Heart left ventricle (tissue), 16 donors: Measurements from ENCODE around the gene GOLGB1. TPM values are rescaled to one million over a fixed set of nuclear protein-coding genes. Genes with fewer than 3 reads are reported as not detected.

Experiments
- ATAC-seq, 4 donors: fragments of 200-7000 bp; cut with Tn5 transposase; one replicate each; pipeline ENCODE4 v1.9.1; 2020 to 2022; ENCODE audit warnings: moderate library complexity in 4 of 4, mild to moderate bottlenecking in 3 of 4, moderate number of reproducible peaks in 1 of 4
- DNase-seq, 5 donors: peaks; one replicate each; pipeline ENCODE4 v3.0.0-alpha.2; 2020
- H3K27ac ChIP-seq, 12 donors: fragments of 200-600 bp; sonication (generic) in 4 of 12; one replicate each; pipeline versions ENCODE4 v1.5.0 to v1.8.0; 2016 to 2022; ENCODE audit warnings: mild to moderate bottlenecking in 2 of 12
- H3K27me3 ChIP-seq, 9 donors: fragments of 200-600 bp; sonication (generic) in 2 of 9; one replicate each; pipeline versions ENCODE4 v1.5.1 to v1.8.0; 2016 to 2022; ENCODE audit warnings: mild to moderate bottlenecking in 3 of 9
- H3K36me3 ChIP-seq, 9 donors: fragments of 200-600 bp; sonication (generic) in 2 of 9; one replicate each; pipeline versions ENCODE4 v1.5.0 to v1.8.0; 2018 to 2022; ENCODE audit warnings: mild to moderate bottlenecking in 2 of 9
- H3K4me1 ChIP-seq, 12 donors: fragments of 200-600 bp; sonication (generic) in 4 of 12; one replicate each; pipeline versions ENCODE4 v1.5.0 to v1.8.0; 2016 to 2022; ENCODE audit warnings: mild to moderate bottlenecking in 3 of 12
- H3K4me3 ChIP-seq, 12 donors: fragments of 200-600 bp; sonication (generic) in 4 of 12; one replicate each; pipeline versions ENCODE4 v1.5.0 to v1.8.0; 2017 to 2022; ENCODE audit warnings: mild to moderate bottlenecking in 9 of 12, moderate library complexity in 4 of 12
- H3K9me3 ChIP-seq, 12 donors: fragments of 200-600 bp; sonication (generic) in 4 of 12; one replicate each; pipeline versions ENCODE4 v1.5.0 to v1.8.0; 2016 to 2022; ENCODE audit warnings: mild to moderate bottlenecking in 1 of 12
- POLR2A ChIP-seq, 2 donors: fragments of 450-650 bp; IDR thresholded peaks; one replicate each; pipeline ENCODE4 v1.6.1; 2017; ENCODE audit warnings: antibody characterized with exemption in 2 of 2, mild to moderate bottlenecking in 2 of 2, moderate library complexity in 2 of 2
- WGBS, 4 donors: extraction: QIAGEN DNeasy Blood & Tissue Kit in 2 of 4; methylation state at CpG; one replicate each; pipeline versions ENCODE4 v1.1.5 to v1.1.7; 2013 to 2018; 5-methylcytosine and 5-hydroxymethylcytosine counted together
- intact Hi-C, 10 donors: fragments of 100-400 bp; cut with DNase I; formaldehyde crosslinking; loops; one replicate each; pipeline versions ENCODE4 v1.11.1 to v1.14.2; 2022
- polyA plus RNA-seq, 2 donors: library from polyadenylated mRNA; stranded (reverse); fragments of 200-250 nt; gene quantifications; one replicate each; pipeline ENCODE4 v1.2.3, GENCODE V29; 2013
- total RNA-seq, 9 donors: library from RNA; depleted of rRNA in 2 of 9; stranded (reverse); fragments of >200 nt in 2 of 9; fragmentation: NEBNext Ultra II Directional in 3 of 9; extraction: Animal tissue kit (Norgen Biotek cat#: 25700) in 3 of 9; gene quantifications; one replicate each; pipeline versions ENCODE4 v1.1.0 to v1.2.4, GENCODE V29; 2016 to 2023
- TF ChIP-seq, protein P1 (sequence below), 12 donors: fragments of 200-600 bp; sonication (generic) in 4 of 12; IDR thresholded peaks; one replicate each; pipeline versions ENCODE4 v1.5.0 to v1.8.0; 2018 to 2022; ENCODE audit warnings: antibody characterized with exemption in 12 of 12, mild to moderate bottlenecking in 5 of 12
- donor health status: ischemic (EF 13 %, LVEDD 7.1; RV severe dilation, severe dysfunction).
- donor health status: healthy with polysubstance abuse.
- donor health status: DM: no; HTN: yes; CAD: no.
- donor health status: DM: no; HTN: no; CAD: no.
- donor health status: ischemic (EF 25% LVEDD 6.9; RV normal size, moderate dysfunction).
- donor health status: ischemic (EF 25% LVEDD 5.7; RV mildly dilated, moderate dysfunction).
- donor health status: healthy.
- donor health status: DM: yes; HTN: yes; CAD: no.
- donor health status: ischemic (EF 35%, LVEDD 5.7; RV mildly dilated, moderate dysfunction).
- donor health status: nonischemic (EF 11% LVEDD 7.7; RV severe dilation, severe dysfunction).
- donor health status: DM: yes; HTN: yes; CAD: no.
- donor health status: PGD.
- donor health status: ischemic (EF 29% LVEDD 5.4; RV normal size, mild dysfunction).
- donor health status: nonischemic (EF 23%, LVEDD 6.1; RV moderate dilation, normal function).

GOLGB1 gene
- total and polyA plus RNA-seq, 11 donors, result 14.4 to 90.9 (median 44.1) TPM

DNA sequence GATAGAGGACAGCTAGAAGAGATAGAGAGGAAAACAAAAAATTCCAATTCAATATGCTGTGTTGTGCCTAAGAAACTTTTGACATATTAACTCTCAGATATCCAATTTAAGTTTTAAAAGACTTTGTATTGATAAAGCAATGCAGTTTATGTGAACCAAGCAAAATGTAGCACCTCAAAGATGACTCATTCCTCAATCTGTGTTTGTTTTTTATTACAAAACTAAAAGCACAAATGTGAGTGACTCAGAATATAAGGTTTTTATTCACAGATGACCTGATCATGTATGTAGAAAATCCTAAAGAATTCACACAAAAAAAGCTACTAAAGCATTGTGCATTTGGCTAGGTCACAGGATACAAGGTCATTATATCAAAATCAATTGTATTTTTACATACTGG lies 99.9 kb downstream of the GOLGB1 start:
- Histone ChIP-seq H3K9me3 (peaks cover 0 to 21% (median 3%) of the 10 kb centered on the region in 12 donors), H3K36me3 (peaks cover 0 to 67% (median 3%) of the 10 kb centered on the region in 9 donors), H3K27me3 (no peaks in the 10 kb centered on the region), H3K27ac (peak overlapping the region in 9 of 12 donors; percentile 39 to 88 (median 76)), H3K4me1 (peaks cover 0 to 23% (median 10%) of the 10 kb centered on the region in 12 donors), H3K4me3 (no peak overlapping the region)
- intact Hi-C loops, result loop anchor here in 8 of 10 donors (2.0 to 10.0 kb wide), 9 partner anchors 19 to 105 kb away; partner anchors contain the start of genes POLQ (in 4 of the 8) and FBXO40 (in 1 of the 8)
- TF ChIP-seq, protein P1, sequence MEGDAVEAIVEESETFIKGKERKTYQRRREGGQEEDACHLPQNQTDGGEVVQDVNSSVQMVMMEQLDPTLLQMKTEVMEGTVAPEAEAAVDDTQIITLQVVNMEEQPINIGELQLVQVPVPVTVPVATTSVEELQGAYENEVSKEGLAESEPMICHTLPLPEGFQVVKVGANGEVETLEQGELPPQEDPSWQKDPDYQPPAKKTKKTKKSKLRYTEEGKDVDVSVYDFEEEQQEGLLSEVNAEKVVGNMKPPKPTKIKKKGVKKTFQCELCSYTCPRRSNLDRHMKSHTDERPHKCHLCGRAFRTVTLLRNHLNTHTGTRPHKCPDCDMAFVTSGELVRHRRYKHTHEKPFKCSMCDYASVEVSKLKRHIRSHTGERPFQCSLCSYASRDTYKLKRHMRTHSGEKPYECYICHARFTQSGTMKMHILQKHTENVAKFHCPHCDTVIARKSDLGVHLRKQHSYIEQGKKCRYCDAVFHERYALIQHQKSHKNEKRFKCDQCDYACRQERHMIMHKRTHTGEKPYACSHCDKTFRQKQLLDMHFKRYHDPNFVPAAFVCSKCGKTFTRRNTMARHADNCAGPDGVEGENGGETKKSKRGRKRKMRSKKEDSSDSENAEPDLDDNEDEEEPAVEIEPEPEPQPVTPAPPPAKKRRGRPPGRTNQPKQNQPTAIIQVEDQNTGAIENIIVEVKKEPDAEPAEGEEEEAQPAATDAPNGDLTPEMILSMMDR (IDR thresholded peaks at IDR 0.05), result no peak
- no peak for TF ChIP-seq POLR2A (IDR thresholded peaks at IDR 0.05)
- DNase-seq (no peak), ATAC-seq (no peak)

DNA sequence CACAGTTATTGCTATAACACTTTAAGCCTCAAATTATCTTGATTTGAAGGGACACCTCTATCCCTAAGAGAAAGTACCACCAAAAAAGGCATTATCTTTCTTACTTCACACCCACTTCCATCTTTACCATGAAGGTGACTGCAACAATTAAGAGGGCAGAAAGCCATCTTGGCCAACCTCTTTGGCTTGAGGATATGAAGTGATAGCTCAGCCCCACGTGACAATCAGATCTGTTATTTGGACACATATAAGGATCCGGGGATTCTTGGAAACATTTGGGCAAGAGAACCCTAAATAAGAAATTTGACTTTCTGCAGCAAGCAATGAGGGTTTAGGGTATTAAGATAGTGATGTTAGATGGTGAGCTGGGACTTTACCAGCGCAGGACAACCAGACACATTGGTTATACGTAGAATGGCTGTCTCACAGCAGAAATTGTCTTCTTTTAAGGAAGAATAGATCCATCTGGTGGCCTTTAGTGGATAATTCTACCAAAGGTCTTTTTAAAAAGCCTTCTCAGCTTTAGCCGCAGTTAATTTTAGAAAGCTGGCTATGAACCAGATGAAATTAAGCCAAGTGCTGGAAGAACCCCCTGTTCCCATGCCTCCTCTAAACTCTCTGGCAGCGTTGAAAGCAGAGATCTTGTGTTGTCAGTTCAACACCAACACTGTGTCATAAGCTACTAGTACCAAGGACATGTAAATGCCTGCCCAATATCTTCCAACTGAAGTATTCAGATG lies 101.2 kb downstream of the GOLGB1 start:
- peaks cover 0 to 20% (median 9%) of the 10 kb centered on the region in 12 donors for H3K4me1 ChIP-seq
- H3K27ac ChIP-seq, result peak overlapping the region; percentile 39 to 88 (median 74)
- TF ChIP-seq POLR2A (IDR thresholded peaks at IDR 0.05), result no peak
- TF ChIP-seq, protein P1 (IDR thresholded peaks at IDR 0.05), result peak in 7 of 12 donors; percentile 8 to 45 (median 24)
- 27 to 29% (median 28%) methylated on average over 6 of the region's 6 CpGs for WGBS, 4 donors
- H3K27me3 ChIP-seq, result no peaks in the 10 kb centered on the region
- ATAC-seq, result peak; percentile 98 to 99 (median 99)
- peaks cover 0 to 67% (median 5%) of the 10 kb centered on the region in 9 donors for H3K36me3 ChIP-seq
- DNase-seq, result peak in 4 of 5 donors; percentile 41 to 68 (median 55)
- H3K9me3 ChIP-seq, result peaks cover 0 to 21% (median 3%) of the 10 kb centered on the region in 12 donors
- H3K4me3 ChIP-seq, result no peak overlapping the region
- intact Hi-C loops, result loop anchor here in 7 of 10 donors (1.0 to 10.0 kb wide), 8 partner anchors 18 to 102 kb away; partner anchors contain the start of genes POLQ (in 3 of the 7) and FBXO40 (in 1 of the 7)

DNA sequence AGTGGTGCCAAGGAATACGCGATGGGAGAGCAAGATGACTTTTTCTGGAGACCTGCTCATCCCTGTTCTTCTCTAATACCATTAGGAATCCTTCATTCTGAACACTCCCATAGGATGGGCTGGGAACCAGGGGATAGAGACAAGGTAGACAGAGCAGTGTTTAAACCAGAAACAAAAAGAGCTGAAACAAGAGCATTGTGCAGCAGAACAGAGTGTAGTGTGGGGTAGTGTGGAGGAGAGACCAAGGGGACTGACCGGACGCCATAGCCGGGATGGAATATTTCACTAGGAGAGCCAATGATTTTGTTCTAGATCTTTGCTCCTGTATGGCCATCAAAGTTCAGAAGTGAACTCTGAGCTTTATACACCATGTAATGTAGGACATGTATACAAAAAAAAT lies 104.5 kb downstream of the GOLGB1 start:
- H3K4me3 ChIP-seq, result no peak overlapping the region
- intact Hi-C loops, result loop anchor here in 6 of 10 donors (5.0 to 10.0 kb wide), 4 partner anchors 48 to 98 kb away; partner anchors contain the start of genes POLQ (in 3 of the 6) and FBXO40 (in 1 of the 6)
- no peak for DNase-seq
- TF ChIP-seq, protein P1 (IDR thresholded peaks at IDR 0.05), result no peak
- TF ChIP-seq POLR2A (IDR thresholded peaks at IDR 0.05), result no peak
- ATAC-seq, result no peak
- peaks cover 0 to 20% (median 7%) of the 10 kb centered on the region in 12 donors for H3K4me1 ChIP-seq
- no peaks in the 10 kb centered on the region for H3K27me3 ChIP-seq
- no peak overlapping the region for H3K27ac ChIP-seq
- 94 to 98% (median 95%) methylated on average over 5 of the region's 5 CpGs for WGBS, 4 donors
- peaks cover 0 to 9% (median 1%) of the 10 kb centered on the region in 12 donors for H3K9me3 ChIP-seq
- peaks cover 0 to 68% (median 12%) of the 10 kb centered on the region in 9 donors for H3K36me3 ChIP-seq
